ENCODE data around the gene MXD1.
A peak's percentile ranks its signal among the peaks of the same experiment; 100 is the strongest.
"Not testable (repeated sequence)": the region's sequence is repeated elsewhere in the genome, so short reads cannot be mapped to it uniquely, and the experiment has no call there.

The MXD1 gene

GRCh38 chr2:69933839-69934613 lies 19.1 kb downstream of the MXD1 start:
- DNase-seq = no peak

GRCh38 chr2:69934614-69934908 lies 19.7 kb downstream of the MXD1 start:
- no peak for DNase-seq

- DNase-seq = no peak
These were observed 20.1 kb downstream of the MXD1 start for GRCh38 chr2:69935011-69935410.

- no peak for DNase-seq
These were observed 22.0 kb downstream of the MXD1 start for GRCh38 chr2:69936906-69937305.

- no peak for DNase-seq
These were observed 23.1 kb downstream of the MXD1 start for GRCh38 chr2:69937968-69938367.

GRCh38 chr2:69939722-69940121 lies 24.8 kb downstream of the MXD1 start:
- no peak for DNase-seq

GRCh38 chr2:69940691-69941090 lies 25.8 kb downstream of the MXD1 start:
- DNase-seq = no peak

GRCh38 chr2:69943000-69943842 lies 28.3 kb downstream of the MXD1 start:
- no peak for DNase-seq

GRCh38 chr2:69943843-69944525 lies 29.1 kb downstream of the MXD1 start:
- DNase-seq = no peak

GRCh38 chr2:69944756-69945155 lies 29.8 kb downstream of the MXD1 start:
- no peak for DNase-seq

- no peak for DNase-seq
These were observed 30.5 kb downstream of the MXD1 start for GRCh38 chr2:69945441-69945840.

- DNase-seq = no peak
These were observed 31.0 kb downstream of the MXD1 start for GRCh38 chr2:69945941-69946340.

- DNase-seq = no peak
These were observed 31.7 kb downstream of the MXD1 start for GRCh38 chr2:69946351-69947324.

- no peak for DNase-seq
These were observed 32.5 kb downstream of the MXD1 start for GRCh38 chr2:69947325-69947931.

- peak; percentile 35 for DNase-seq
These were observed 33.4 kb downstream of the MXD1 start for GRCh38 chr2:69948032-69948962.

- DNase-seq = peak; percentile 9
These were observed 34.2 kb downstream of the MXD1 start for GRCh38 chr2:69948963-69949645.

- no peak for DNase-seq
These were observed 35.3 kb downstream of the MXD1 start for GRCh38 chr2:69950241-69950640.

GRCh38 chr2:69950671-69951070 lies 35.8 kb downstream of the MXD1 start:
- not testable (repeated sequence) for DNase-seq

- no peak for DNase-seq
These were observed 37.6 kb downstream of the MXD1 start for GRCh38 chr2:69952336-69953115.

- no peak for DNase-seq
These were observed 39.2 kb downstream of the MXD1 start for GRCh38 chr2:69954084-69954483.
